Transverse colon (tissue), 3 donors: ENCODE data around the gene CUL7.

ENCODE experiments used
- CTCF ChIP-seq, 5 experiments: fragments of 200-600 bp in 3 of 5; fragments of 450-650 bp in 2 of 5; sonication (generic) in 3 of 5; IDR thresholded peaks; 1 replicate in 2 of 5; 2 replicates in 3 of 5; pipeline ENCODE4 v1.5.1; 2016 to 2017; ENCODE audit warnings: antibody characterized with exemption in 5 of 5, inconsistent platforms in 3 of 5, mild to moderate bottlenecking in 2 of 5, moderate library complexity in 1 of 5
- EP300 ChIP-seq: sonication (generic); formaldehyde crosslinking; IDR thresholded peaks from one replicate; pipeline ENCODE4 v1.6.1; 2017; ENCODE audit warnings: antibody characterized with exemption, low read depth

GRCh38 chr6:43043310-43043709 is 10.3 kb downstream of the CUL7 start:
- TF ChIP-seq EP300 = no peak
- TF ChIP-seq CTCF (IDR thresholded peaks at IDR 0.05) = no peak
